Measurements from ENCODE around the gene STUM.

STUM gene

DNA sequence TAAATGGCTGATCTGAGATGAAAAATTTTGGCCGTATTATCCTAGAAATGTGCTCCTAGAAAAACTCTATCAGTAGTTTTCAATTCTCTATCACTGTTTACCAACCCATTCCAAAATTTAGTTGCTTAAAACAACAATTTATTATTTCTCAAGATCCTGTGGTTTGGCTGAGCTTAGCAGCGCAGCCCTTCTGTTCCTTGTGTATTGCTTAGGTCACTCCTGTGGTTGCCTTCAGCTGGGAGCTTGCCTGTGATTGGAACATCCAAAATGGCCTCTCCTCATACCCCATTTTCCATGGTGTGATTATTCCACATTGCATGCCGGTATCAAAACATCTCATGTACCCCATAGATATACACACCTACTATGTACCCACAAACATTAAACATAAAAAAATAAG, 22.8 kb upstream of the STUM start:
- DNase-seq (ENCODE audit: extremely low read depth, low read depth), result no peak
- TF ChIP-seq, protein P1, sequence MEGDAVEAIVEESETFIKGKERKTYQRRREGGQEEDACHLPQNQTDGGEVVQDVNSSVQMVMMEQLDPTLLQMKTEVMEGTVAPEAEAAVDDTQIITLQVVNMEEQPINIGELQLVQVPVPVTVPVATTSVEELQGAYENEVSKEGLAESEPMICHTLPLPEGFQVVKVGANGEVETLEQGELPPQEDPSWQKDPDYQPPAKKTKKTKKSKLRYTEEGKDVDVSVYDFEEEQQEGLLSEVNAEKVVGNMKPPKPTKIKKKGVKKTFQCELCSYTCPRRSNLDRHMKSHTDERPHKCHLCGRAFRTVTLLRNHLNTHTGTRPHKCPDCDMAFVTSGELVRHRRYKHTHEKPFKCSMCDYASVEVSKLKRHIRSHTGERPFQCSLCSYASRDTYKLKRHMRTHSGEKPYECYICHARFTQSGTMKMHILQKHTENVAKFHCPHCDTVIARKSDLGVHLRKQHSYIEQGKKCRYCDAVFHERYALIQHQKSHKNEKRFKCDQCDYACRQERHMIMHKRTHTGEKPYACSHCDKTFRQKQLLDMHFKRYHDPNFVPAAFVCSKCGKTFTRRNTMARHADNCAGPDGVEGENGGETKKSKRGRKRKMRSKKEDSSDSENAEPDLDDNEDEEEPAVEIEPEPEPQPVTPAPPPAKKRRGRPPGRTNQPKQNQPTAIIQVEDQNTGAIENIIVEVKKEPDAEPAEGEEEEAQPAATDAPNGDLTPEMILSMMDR (IDR thresholded peaks at IDR 0.05; ENCODE audit: low read depth, low read length, missing control alignments), result no peak
- no peak overlapping the region for H3K4me3 ChIP-seq (replicated peaks; ENCODE audit: low read depth, low read length)

DNA sequence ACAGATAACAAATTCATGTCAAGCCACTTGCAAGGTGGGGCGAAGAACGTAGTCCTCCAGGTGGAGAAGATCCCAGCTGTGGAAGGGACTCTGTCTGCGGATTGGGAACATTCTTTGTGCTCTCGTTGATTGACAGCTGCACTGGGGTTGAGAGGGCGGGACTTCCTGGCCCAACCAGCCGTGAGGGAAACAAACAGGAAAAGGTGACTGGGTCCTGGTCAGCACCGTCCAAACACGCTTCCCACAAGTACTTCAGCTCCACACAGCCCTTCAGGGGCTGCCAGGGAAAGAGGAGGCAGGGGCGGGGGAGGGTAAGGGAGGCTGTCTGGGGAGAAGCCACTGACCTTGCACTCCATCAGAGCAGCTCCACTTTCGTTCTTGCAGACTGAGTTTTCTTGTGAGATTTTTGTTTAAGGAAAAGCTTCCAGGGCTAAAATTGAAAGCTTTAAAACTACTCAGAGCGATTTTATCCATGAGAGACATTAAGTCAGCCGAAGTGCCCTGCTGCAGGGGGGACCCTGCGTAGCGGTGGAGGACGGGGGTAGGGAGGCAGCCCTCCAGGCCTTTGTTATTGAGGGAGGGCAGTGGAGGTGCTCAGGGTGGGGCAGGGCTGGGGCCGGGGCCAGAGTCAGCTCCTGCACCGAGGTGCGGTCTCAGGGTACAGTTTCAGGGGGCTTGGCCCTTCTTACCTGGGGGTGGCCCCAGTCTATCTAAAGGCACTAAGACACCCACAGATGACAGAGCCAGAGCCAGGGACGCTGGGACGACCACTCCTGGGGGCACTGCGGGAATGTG, 21.6 kb upstream of the STUM start:
- TF ChIP-seq, protein P1 (IDR thresholded peaks at IDR 0.05; ENCODE audit: low read depth, low read length, missing control alignments), result no peak
- no peak overlapping the region for H3K4me3 ChIP-seq (replicated peaks; ENCODE audit: low read depth, low read length)
- no peak for DNase-seq (ENCODE audit: extremely low read depth, low read depth)

DNA sequence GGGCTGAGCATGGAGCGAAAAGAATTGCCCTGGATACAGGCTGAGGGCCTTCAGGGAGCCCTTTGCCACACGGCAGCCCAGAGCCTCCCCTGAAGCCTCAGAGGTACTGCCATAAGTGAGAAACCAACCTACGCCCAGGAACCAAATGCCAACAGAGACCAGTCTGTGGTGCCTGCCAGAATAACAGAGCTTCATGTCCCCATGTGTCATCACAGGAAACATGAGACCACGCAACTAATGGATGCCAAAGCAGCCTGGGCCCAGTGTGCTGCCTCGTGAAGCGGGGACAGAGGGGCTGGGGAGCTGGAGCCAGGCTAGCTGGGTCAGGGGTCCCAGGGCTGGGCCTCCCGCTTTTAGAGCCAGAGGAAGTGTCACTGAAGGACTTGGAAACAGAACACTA, 18.7 kb upstream of the STUM start:
- TF ChIP-seq, protein P1 (IDR thresholded peaks at IDR 0.05; ENCODE audit: low read depth, low read length, missing control alignments), result no peak
- no peak overlapping the region for H3K4me3 ChIP-seq (replicated peaks; ENCODE audit: low read depth, low read length)
- DNase-seq (ENCODE audit: extremely low read depth, low read depth), result no peak

DNA sequence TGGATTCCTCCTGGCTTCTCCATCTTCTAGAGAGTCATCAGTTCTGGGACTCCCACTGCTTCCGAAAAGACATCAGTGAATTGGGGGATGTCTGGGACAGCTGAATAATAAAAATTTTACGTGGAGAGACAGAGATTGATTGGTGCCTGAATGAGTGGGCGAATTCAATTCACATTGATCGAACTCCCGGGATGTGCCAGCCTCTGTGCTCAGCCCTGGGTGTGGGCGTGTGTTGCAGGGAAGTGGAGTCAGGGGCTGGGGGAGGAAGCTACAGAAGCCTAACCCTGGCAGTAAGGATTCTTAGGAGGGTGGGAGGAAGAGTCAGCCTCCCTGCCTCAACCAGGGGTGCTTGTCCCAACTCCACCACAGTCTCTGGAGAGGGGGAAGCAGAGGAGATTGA, 18.0 kb upstream of the STUM start:
- DNase-seq (ENCODE audit: extremely low read depth, low read depth), result no peak
- TF ChIP-seq, protein P1 (IDR thresholded peaks at IDR 0.05; ENCODE audit: low read depth, low read length, missing control alignments), result no peak
- H3K4me3 ChIP-seq (replicated peaks; ENCODE audit: low read depth, low read length), result no peak overlapping the region

GRCh38 chr1:226531360-226532093, 17.0 kb upstream of the STUM start:
- DNase-seq (ENCODE audit: extremely low read depth, low read depth), result no peak
- TF ChIP-seq, protein P1 (IDR thresholded peaks at IDR 0.05; ENCODE audit: low read depth, low read length, missing control alignments), result no peak
- no peak overlapping the region for H3K4me3 ChIP-seq (replicated peaks; ENCODE audit: low read depth, low read length)

- TF ChIP-seq, protein P1 (IDR thresholded peaks at IDR 0.05; ENCODE audit: low read depth, low read length, missing control alignments), result no peak
- no peak for DNase-seq (ENCODE audit: extremely low read depth, low read depth)
- no peak overlapping the region for H3K4me3 ChIP-seq (replicated peaks; ENCODE audit: low read depth, low read length)
Measured at GRCh38 chr1:226532553-226532952, 16.0 kb upstream of the STUM start.

All from HFF-Myc (cell line).